Natural killer cell treated with Interleukin-12 subunit alpha and Interleukin-12 subunit beta and Interleukin-15 and Interleukin-18, amount 100 ng/mL, for 72 hours (primary cell): ENCODE results near the gene NDUFS2. TPM values are rescaled to one million over a fixed set of nuclear protein-coding genes. Genes with fewer than 3 reads are reported as not detected.
A peak's percentile ranks its signal among the peaks of the same experiment; 100 is the strongest.

ENCODE experiments used
- ATAC-seq, 2 donors: fragments of 150-1000 bp; cut with Tn5 transposase in 1 of 2; sonication (Bioruptor Pico), chemical (Tn5 transposase) in 1 of 2; 2 replicates each; pipeline ENCODE4 v1.10.0; 2021
- DNase-seq: peaks from one replicate; pipeline ENCODE4 v3.0.0; 2022; ENCODE audit warnings: low spot score
- H3K27ac Mint-ChIP-seq, 2 donors: 1 replicate in 1 of 2; 2 replicates in 1 of 2; pipeline ENCODE4 v1.8.0; 2022; ENCODE audit warnings: mixed read lengths in 2 of 2, mild to moderate bottlenecking in 1 of 2, moderate library complexity in 1 of 2
- H3K27me3 Mint-ChIP-seq, 2 donors: 1 replicate in 1 of 2; 2 replicates in 1 of 2; pipeline ENCODE4 v1.8.0; 2022; ENCODE audit warnings: mixed read lengths in 2 of 2
- H3K36me3 Mint-ChIP-seq: one replicate; pipeline ENCODE4 v1.8.0; 2022; ENCODE audit warnings: mixed read lengths
- H3K4me1 Mint-ChIP-seq, 2 donors: 1 replicate in 1 of 2; 2 replicates in 1 of 2; pipeline ENCODE4 v1.8.0; 2022; ENCODE audit warnings: low read depth in 2 of 2, mixed read lengths in 2 of 2, mild to moderate bottlenecking in 1 of 2
- H3K4me3 Mint-ChIP-seq: one replicate; pipeline ENCODE4 v1.8.0; 2022; ENCODE audit warnings: mixed read lengths
- H3K9me3 Mint-ChIP-seq: 2 replicates; pipeline ENCODE4 v1.8.0; 2022; ENCODE audit warnings: mixed read lengths
- total RNA-seq, 2 donors: library from RNA; stranded (reverse); gene quantifications; one replicate each; pipeline ENCODE4 v1.2.3, GENCODE V29; 2022

Gene NDUFS2
- total RNA-seq, 2 donors from 2014 or later: 86.2 to 87.8 TPM

DNA sequence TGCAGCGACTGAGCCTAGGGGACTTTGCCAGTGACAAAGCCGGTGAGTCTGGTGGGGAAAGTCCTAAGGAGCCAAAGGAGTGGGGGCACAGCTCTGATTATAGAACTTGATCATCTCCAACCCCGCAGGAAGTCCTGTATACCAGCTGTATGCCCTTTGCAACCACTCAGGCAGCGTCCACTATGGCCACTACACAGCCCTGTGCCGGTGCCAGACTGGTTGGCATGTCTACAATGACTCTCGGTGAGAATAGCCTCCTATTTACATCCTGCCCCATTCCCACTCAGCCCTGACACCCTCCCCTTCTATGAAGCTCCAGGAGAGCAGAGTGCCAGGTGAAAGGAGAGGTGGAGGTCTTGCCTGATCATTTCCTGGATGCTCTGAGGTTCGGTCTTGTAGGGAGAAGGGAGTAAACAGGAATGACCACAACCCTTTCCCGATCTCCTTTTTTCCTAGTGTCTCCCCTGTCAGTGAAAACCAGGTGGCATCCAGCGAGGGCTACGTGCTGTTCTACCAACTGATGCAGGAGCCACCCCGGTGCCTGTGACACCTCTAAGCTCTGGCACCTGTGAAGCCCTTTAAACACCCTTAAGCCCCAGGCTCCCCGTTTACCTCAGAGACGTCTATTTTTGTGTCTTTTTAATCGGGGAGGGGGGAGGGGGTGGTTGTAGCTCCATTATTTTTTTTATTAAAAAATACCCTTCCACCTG is 37.1 kb upstream of the NDUFS2 start:
- peaks cover 47 to 52% of the 10 kb centered on the region in 2 donors for H3K4me1 Mint-ChIP-seq
- no peak for DNase-seq
- no peaks in the 10 kb centered on the region for H3K27me3 Mint-ChIP-seq
- ATAC-seq: no peak
- H3K27ac Mint-ChIP-seq: peak overlapping the region; percentile 92
- peak overlapping the region; percentile 92 for H3K4me3 Mint-ChIP-seq
- H3K36me3 Mint-ChIP-seq: peaks cover 5% of the 10 kb centered on the region
- no peaks in the 10 kb centered on the region for H3K9me3 Mint-ChIP-seq

DNA sequence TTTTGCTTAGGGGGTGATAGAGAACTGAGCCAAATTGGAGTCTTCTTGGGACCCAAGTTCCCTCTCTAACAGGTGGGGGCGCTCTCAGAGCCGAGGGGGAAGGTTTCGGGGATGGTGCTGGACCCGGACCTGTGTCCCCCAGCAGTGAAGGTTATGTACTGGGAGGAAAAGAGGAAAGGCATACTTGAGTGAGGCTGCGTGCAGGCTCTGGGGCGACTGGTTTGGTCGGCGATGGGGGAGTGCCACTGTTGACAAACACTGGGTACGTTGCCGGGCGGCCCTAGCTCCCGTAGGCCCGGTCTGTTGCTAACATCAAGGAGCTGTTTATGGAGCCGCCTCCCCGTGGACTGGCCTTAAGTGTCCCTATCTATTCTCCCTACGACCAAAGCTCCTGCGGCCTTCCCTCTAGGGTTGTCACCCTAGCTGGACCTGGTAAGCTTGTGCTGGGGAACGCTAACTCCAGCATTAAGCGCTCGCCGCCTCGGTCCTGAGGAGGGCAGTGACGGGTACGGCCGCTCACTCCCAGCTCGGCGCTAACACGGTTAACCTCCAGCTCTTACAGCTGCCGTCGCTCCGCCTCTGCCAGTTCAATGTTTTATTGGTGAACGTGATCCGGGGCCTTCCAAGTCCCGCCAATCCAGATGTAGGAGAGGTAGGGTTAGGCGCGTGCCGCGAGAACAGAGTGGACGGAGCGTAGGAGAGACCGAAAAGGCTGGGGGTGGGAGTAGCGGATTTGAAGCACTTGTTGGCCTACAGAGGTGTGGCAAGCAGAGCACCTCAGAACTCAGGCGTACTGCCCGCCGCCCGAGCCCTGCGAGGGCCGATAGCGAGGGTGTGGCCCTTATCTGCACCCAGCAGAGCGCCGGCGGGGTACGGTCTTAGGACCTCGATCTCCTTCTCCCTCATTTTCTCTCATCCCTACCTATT is 36.2 kb upstream of the NDUFS2 start, which contains the start of gene PPOX:
Gene PPOX (plus strand): TSS at position 685 of the 927 bp plus-strand sequence. CDS start 422 bp downstream, outside the sequence.
- ATAC-seq (peak; percentile 97 to 98), DNase-seq (peak; percentile 98)
- H3K27me3 Mint-ChIP-seq: no peaks in the 10 kb centered on the region
- H3K4me1 Mint-ChIP-seq: peaks cover 44 to 53% of the 10 kb centered on the region in 2 donors
- peak within 1 kb of the TSS; percentile 92 for H3K4me3 Mint-ChIP-seq
- H3K27ac Mint-ChIP-seq: peak within 1 kb of the TSS; percentile 92
- H3K9me3 Mint-ChIP-seq: no peaks in the 10 kb centered on the region
- H3K36me3 Mint-ChIP-seq: peaks cover 8% of the 10 kb centered on the region

DNA sequence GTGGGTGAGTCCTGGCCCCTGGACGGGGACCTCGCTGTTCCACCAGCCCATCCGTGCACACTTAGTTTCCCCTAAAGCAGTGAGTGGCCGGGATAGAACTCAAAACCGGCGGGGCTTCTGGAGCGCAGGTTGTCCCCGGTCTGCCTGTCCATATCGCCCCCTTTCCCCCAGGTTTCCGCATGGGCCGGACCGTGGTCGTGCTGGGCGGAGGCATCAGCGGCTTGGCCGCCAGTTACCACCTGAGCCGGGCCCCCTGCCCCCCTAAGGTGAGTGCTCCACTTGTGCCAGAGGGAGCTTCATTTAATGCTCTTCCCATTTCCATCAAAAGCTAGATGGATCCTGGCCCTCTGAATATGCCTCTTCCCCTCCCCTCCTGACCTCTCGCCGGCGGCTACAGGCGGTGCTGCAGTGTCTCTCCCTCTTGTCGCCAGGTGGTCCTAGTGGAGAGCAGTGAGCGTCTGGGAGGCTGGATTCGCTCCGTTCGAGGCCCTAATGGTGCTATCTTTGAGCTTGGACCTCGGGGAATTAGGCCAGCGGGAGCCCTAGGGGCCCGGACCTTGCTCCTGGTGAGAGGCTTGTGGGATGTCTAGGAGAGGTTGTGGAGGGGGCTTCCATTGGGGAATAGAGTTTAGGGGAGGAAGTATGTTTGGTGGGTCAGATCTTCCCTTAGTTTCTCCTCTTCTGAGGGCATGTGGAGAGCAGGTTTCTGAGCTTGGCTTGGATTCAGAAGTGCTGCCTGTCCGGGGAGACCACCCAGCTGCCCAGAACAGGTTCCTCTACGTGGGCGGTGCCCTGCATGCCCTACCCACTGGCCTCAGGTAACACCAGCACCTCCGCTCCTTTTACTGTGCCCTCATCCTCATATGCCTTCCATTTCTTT is 35.3 kb upstream of the NDUFS2 start:
- ATAC-seq (peak; percentile 0), DNase-seq (no peak)
- H3K27me3 Mint-ChIP-seq: no peaks in the 10 kb centered on the region
- peaks cover 45 to 47% of the 10 kb centered on the region in 2 donors for H3K4me1 Mint-ChIP-seq
- peak overlapping the region; percentile 92 for H3K4me3 Mint-ChIP-seq
- peaks cover 11% of the 10 kb centered on the region for H3K36me3 Mint-ChIP-seq
- no peaks in the 10 kb centered on the region for H3K9me3 Mint-ChIP-seq
- peak overlapping the region; percentile 92 for H3K27ac Mint-ChIP-seq

DNA sequence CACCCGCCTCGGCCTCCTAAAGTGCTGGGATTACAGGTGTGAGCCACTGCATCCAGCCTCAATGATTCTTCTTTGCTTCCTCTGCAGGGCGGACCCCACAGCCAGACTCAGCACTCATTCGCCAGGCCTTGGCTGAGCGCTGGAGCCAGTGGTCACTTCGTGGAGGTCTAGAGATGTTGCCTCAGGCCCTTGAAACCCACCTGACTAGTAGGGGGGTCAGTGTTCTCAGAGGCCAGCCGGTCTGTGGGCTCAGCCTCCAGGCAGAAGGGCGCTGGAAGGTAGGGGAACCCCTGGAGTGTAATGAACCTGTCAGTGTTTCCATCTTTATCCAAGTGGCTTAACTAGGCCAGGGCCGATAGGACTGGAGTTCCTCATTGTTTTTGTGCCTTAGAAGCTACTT is 33.3 kb upstream of the NDUFS2 start:
- no peak for DNase-seq
- no peaks in the 10 kb centered on the region for H3K27me3 Mint-ChIP-seq
- no peak overlapping the region for H3K27ac Mint-ChIP-seq
- ATAC-seq: no peak
- peaks cover 26% of the 10 kb centered on the region for H3K36me3 Mint-ChIP-seq
- peaks cover 44 to 53% of the 10 kb centered on the region in 2 donors for H3K4me1 Mint-ChIP-seq
- peak overlapping the region; percentile 92 for H3K4me3 Mint-ChIP-seq
- no peaks in the 10 kb centered on the region for H3K9me3 Mint-ChIP-seq

DNA sequence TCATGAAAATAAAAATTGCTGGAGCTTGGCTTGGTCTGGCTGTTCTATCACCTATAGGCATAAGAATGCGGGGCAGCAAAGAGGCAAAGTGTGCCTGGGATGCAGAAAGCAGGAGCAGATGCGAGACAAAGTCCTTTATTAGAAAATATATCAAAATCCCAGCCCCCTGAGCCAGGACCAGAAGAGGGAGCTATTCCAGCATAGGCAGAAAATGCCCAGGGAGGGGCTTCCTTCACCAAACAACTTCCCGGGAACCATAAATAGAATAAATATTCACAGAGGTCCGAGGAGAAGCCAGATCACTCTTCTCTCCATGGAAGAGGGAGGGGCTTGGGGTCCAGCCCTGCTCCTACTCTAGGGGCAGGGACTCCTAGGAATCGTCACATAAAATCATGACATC is 31.0 kb upstream of the NDUFS2 start:
- DNase-seq: no peak
- peak overlapping the region; percentile 33 to 58 for H3K27ac Mint-ChIP-seq
- no peaks in the 10 kb centered on the region for H3K9me3 Mint-ChIP-seq
- H3K4me3 Mint-ChIP-seq: no peak overlapping the region
- H3K36me3 Mint-ChIP-seq: peaks cover 33% of the 10 kb centered on the region
- peaks cover 44 to 56% of the 10 kb centered on the region in 2 donors for H3K4me1 Mint-ChIP-seq
- ATAC-seq: no peak
- no peaks in the 10 kb centered on the region for H3K27me3 Mint-ChIP-seq

DNA sequence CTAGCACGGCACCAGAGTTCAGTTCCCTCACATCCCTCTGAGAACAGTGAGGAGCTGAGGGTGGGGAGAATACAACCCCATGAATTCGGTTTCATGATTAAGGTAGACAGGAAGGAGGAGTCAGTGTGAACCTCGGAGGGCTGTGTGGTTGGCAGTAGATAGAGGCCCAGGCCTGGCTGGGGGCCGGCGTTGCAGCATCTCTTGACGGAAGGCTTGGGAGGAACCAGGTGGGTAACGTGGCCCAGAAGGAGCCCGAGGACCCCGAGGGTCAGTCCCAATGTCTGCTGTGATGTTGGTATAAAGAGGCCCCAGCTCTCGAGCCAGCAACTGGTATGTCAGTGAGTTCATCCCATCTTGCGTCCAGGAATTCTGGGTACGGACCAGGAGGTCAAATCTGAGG is 30.5 kb upstream of the NDUFS2 start:
- no peak overlapping the region for H3K4me3 Mint-ChIP-seq
- peaks cover 33% of the 10 kb centered on the region for H3K36me3 Mint-ChIP-seq
- peak overlapping the region; percentile 49 to 58 for H3K27ac Mint-ChIP-seq
- no peaks in the 10 kb centered on the region for H3K27me3 Mint-ChIP-seq
- ATAC-seq: no peak
- H3K9me3 Mint-ChIP-seq: no peaks in the 10 kb centered on the region
- H3K4me1 Mint-ChIP-seq: peaks cover 46 to 59% of the 10 kb centered on the region in 2 donors
- no peak for DNase-seq

DNA sequence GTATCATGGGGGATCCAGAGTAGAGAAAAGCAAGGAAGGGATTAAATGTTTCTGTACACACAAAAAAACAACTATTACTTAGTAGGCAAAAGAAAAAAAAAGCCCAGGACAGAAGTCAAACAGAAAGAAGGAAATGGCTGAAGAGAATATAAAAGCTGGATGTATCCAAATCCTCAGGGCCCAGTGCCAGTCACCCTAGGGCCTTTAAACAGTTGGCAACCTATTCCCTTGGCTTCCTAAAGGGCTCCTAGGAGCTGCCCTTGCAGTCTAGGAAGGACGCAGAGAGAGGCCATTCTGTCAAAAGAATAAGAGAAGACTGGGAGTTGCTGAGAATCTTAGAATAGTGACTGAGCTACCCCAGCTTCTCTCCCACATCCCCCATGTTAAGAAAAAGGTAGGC is 29.8 kb upstream of the NDUFS2 start:
- no peaks in the 10 kb centered on the region for H3K9me3 Mint-ChIP-seq
- ATAC-seq: no peak
- peaks cover 43 to 57% of the 10 kb centered on the region in 2 donors for H3K4me1 Mint-ChIP-seq
- H3K27ac Mint-ChIP-seq: peak overlapping the region; percentile 48 to 49
- H3K4me3 Mint-ChIP-seq: no peak overlapping the region
- DNase-seq: no peak
- H3K36me3 Mint-ChIP-seq: peaks cover 33% of the 10 kb centered on the region
- H3K27me3 Mint-ChIP-seq: no peaks in the 10 kb centered on the region

DNA sequence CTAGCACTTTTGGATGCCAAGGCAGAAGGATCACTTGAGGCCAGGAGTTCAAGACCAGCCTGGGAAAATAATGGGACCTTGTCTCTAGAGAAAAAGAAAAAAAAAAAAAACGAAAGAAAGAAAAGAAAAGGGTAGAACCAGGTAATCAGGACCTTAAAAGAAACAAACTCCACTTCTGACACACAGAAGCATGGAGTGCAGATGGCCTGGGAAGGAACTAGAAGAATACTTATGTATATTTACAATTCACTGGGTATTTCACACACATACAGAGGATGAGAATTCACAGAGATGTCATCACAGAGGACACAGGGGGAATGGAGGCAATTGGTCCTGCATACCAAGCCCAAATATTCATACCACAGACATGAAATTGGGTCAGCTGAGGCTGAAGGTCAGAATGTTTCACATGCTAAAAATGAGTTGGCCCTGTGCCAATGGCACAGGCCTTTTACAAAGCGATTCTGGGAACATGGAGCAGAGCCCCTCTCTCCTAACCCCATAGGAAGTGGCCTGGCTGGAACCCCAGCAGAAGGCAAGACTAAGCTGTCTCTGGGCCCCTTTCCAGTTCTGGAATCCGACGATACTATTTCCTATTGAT is 29.3 kb upstream of the NDUFS2 start:
- Mint-ChIP-seq H3K27me3 (no peaks in the 10 kb centered on the region), H3K9me3 (no peaks in the 10 kb centered on the region), H3K36me3 (peaks cover 33% of the 10 kb centered on the region), H3K4me3 (no peak overlapping the region), H3K27ac (peak overlapping the region; percentile 48 to 49), H3K4me1 (peaks cover 47 to 62% of the 10 kb centered on the region in 2 donors)
- ATAC-seq (no peak), DNase-seq (no peak)

DNA sequence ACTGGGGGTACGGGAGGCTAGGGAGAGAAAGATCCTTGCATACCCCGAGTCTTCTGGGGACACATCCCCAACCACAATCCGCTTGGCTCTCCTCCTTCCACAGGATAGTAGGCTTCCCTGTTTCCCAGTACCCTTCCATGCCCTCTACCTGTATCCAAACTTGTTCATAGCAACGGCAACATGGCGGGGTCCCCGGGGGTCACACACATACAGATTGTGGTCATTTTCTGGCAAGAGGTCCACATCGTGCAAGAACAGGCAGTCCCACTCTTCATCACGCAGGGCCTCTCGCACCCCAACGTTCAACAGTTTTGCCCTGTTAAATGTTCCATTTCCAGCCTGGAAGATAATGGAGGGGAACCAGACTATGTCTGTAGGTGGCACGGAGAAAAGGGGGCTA is 28.5 kb upstream of the NDUFS2 start:
- Mint-ChIP-seq H3K36me3 (peaks cover 33% of the 10 kb centered on the region), H3K27ac (peak overlapping the region; percentile 49 to 96)

DNA sequence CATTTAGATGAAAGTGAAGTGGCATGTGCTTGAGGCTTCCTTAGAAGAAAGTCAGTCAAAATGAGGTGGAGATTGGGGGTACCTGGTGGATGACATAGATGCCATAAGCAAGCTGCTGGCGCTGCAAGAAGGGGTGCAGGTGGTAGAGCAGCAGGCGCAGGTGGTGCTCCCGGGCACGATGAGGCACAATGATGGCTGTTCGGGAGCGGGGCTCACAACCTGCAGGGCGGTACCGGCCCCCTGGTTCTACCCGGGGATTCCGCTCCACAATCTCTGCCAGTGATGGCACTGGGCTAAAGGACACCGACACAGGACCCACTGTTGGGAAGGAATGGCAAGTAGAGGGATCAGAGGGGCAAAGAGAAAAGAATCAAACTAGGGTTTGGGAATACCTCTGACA is 27.3 kb upstream of the NDUFS2 start:
- no peak for DNase-seq
- H3K4me1 Mint-ChIP-seq: peaks cover 46 to 64% of the 10 kb centered on the region in 2 donors
- no peaks in the 10 kb centered on the region for H3K27me3 Mint-ChIP-seq
- H3K9me3 Mint-ChIP-seq: no peaks in the 10 kb centered on the region
- peak overlapping the region; percentile 85 to 96 for H3K27ac Mint-ChIP-seq
- no peak for ATAC-seq
- peak overlapping the region; percentile 13 for H3K4me3 Mint-ChIP-seq
- H3K36me3 Mint-ChIP-seq: peaks cover 33% of the 10 kb centered on the region

More for the DNA sequence above, 28.5 kb upstream of the NDUFS2 start:
- no peak overlapping the region for H3K4me3 Mint-ChIP-seq
- H3K4me1 Mint-ChIP-seq: peaks cover 46 to 67% of the 10 kb centered on the region in 2 donors
- DNase-seq: no peak
- no peak for ATAC-seq
- H3K9me3 Mint-ChIP-seq: no peaks in the 10 kb centered on the region
- no peaks in the 10 kb centered on the region for H3K27me3 Mint-ChIP-seq

DNA sequence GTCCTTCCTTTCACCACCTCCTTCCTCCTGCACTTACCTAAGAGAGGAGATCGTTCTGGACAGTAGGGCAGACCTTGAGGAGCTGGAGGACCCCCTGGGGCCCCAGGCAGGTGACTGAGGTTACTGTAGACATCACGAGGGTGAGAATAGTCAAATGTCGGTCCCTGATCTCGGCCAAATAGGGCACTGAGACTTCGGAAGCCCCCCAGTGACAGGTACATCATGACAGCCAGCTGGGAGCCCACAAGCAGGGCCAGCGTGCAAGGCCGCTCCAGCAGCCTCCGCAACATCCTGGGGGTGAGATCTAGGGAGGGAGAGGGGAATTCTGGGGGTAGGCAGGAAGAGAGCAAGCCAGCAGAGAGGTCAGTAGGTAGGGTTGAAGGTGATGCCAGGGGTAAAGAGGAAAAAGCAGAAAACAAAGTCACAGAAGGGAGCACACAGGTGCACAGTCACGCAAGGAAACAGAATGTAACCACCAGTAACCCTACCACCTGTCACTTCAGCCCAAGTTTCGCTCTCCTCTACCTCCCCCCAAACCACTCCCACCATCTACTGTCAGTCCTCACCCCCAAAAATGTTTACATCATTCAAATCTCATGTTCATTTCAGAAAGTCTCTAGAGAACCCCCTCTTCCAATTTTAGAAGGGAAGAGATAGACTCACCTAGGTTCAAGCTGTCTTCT is 26.3 kb upstream of the NDUFS2 start:
- H3K36me3 Mint-ChIP-seq: peaks cover 30% of the 10 kb centered on the region
- DNase-seq: no peak
- H3K27me3 Mint-ChIP-seq: no peaks in the 10 kb centered on the region
- H3K4me3 Mint-ChIP-seq: peak overlapping the region; percentile 99
- no peaks in the 10 kb centered on the region for H3K9me3 Mint-ChIP-seq
- ATAC-seq: no peak
- H3K27ac Mint-ChIP-seq: peak overlapping the region; percentile 85 to 96
- peaks cover 52 to 71% of the 10 kb centered on the region in 2 donors for H3K4me1 Mint-ChIP-seq

DNA sequence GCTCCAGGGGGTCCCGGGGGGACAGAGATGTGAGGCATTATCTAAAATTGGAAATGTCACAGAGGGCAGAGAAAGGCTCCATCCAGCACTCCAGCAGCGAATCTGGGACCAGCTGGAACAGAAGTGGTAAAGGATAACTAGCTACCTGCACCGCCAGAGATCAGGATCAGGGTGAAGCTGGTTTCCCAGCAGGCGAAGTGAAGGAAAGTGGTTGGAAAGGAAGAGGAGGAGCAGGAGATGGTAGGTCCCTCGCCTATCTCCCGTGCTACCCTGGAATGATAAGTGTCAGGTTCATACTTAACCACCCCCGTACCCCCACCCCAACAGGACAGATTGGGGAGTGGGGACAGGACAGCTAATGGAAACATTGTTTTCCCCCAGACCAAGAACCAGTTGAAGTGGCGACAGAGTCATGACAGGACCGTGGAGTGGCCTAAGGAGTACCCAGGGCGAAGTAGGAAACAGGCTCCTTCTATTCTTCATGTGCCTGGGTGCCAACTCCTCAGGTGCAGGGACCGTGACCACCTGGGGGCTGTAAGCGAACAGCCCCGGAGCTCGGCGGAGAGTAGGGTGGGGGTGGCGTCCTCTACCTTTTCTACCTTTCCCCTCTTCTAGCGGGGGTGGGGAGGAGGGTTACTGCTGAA is 25.6 kb upstream of the NDUFS2 start:
- peak overlapping the region; percentile 85 to 96 for H3K27ac Mint-ChIP-seq
- H3K36me3 Mint-ChIP-seq: peaks cover 27% of the 10 kb centered on the region
- ATAC-seq: peak in 1 of 2 donors; percentile 1
- no peak for DNase-seq
- peak overlapping the region; percentile 99 for H3K4me3 Mint-ChIP-seq
- no peaks in the 10 kb centered on the region for H3K27me3 Mint-ChIP-seq
- H3K9me3 Mint-ChIP-seq: no peaks in the 10 kb centered on the region
- peaks cover 54 to 70% of the 10 kb centered on the region in 2 donors for H3K4me1 Mint-ChIP-seq
